ENCODE measurements around the gene KAT2B. TPM values are rescaled to one million over a fixed set of nuclear protein-coding genes. Genes with fewer than 3 reads are reported as not detected.
A peak's percentile ranks its signal among the peaks of the same experiment; 100 is the strongest.

Gene KAT2B
- polyA plus RNA-seq, 1 of the 3 experiments (the other 2 are of a cell fraction): 2.1 TPM

DNA sequence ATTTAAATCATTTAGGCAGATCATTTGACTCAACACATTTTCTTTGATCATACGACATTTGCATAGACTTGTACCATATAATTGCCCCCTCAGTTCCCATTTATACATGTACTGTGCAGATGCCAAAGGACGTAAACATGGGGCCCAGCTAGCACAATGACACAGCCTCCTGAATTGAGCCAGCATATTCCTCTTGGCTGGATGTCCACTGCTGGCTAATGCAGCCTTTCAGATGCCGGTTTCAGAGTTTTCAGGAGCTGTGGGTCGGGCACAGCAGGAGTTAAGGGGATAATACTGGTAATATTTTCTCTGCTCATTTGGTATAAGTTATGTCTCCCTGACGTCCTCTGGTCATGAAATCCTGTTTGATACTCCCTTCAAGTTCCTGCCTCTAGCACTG, 39.4 kb downstream of the KAT2B start:
- Histone ChIP-seq H3K27ac (ENCODE audit: low read depth in 2 of 2, low read length in 1 of 2) (no peak overlapping the region), H3K9me3 (no peaks in the 10 kb centered on the region), H3K4me3 (ENCODE audit: low read depth in 2 of 2, low read length in 1 of 2) (no peak overlapping the region), H3K9me2 (no peaks in the 10 kb centered on the region), H3K36me3 (replicated peaks in 1 of 2; ENCODE audit: control insufficient read depth in 1 of 2, insufficient read depth in 2 of 2, low read length in 1 of 2) (no peaks in the 10 kb centered on the region), H3F3A (replicated peaks; ENCODE audit: insufficient read depth) (no peaks in the 10 kb centered on the region), H2AFZ (ENCODE audit: low read depth) (no peak overlapping the region), H3K27me3 (ENCODE audit: insufficient read depth) (no peaks in the 10 kb centered on the region), H3K4me2 (no peak overlapping the region), H3K4me1 (ENCODE audit: control insufficient read depth in 1 of 2, insufficient read depth in 2 of 2, low read depth in 1 of 2, low read length in 1 of 2) (peaks cover 0 to 7% of the 10 kb centered on the region in 2 experiments; a peak in 2 of 4 replicates), H3K9ac (no peak overlapping the region), H3K79me2 (ENCODE audit: insufficient read depth) (no peaks in the 10 kb centered on the region), H4K20me1 (ENCODE audit: insufficient read depth) (no peaks in the 10 kb centered on the region)
- ChIA-PET POLR2A (no interaction called here), CTCF (no interaction called here)
- TF ChIP-seq, protein P1, sequence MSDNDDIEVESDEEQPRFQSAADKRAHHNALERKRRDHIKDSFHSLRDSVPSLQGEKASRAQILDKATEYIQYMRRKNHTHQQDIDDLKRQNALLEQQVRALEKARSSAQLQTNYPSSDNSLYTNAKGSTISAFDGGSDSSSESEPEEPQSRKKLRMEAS (IDR thresholded peaks at IDR 0.05; ENCODE audit: low read depth): no peak
- TF ChIP-seq RCOR1 (IDR thresholded peaks at IDR 0.05; ENCODE audit: low read length) (no peak), TEAD4 (IDR thresholded peaks at IDR 0.05; ENCODE audit: borderline replicate concordance, insufficient read depth) (no peak), CHD2 (IDR thresholded peaks at IDR 0.05; ENCODE audit: low read length, partially characterized antibody) (no peak), MEF2A (IDR thresholded peaks at IDR 0.05; ENCODE audit: borderline replicate concordance, low read depth) (no peak), NFIC (IDR thresholded peaks at IDR 0.05; ENCODE audit: borderline replicate concordance) (no peak), FOXJ3 (CRISPR knock-in tag; IDR thresholded peaks at IDR 0.05) (no peak), SMC3 (IDR thresholded peaks at IDR 0.05; ENCODE audit: low read depth, low read length) (no peak), NRF1 (IDR thresholded peaks at IDR 0.05; ENCODE audit: low read depth, low read length) (no peak), FOSL2 (IDR thresholded peaks at IDR 0.05; ENCODE audit: borderline replicate concordance, low read depth) (no peak)
- TF ChIP-seq, protein P2, sequence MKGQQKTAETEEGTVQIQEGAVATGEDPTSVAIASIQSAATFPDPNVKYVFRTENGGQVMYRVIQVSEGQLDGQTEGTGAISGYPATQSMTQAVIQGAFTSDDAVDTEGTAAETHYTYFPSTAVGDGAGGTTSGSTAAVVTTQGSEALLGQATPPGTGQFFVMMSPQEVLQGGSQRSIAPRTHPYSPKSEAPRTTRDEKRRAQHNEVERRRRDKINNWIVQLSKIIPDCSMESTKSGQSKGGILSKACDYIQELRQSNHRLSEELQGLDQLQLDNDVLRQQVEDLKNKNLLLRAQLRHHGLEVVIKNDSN (IDR thresholded peaks at IDR 0.05; ENCODE audit: borderline replicate concordance, low read depth): no peak
- WGBS (ENCODE audit: low lambda C conversion rate): 62% methylated on average over 5 of the region's 5 CpGs
- no peak for DNase-seq

DNA sequence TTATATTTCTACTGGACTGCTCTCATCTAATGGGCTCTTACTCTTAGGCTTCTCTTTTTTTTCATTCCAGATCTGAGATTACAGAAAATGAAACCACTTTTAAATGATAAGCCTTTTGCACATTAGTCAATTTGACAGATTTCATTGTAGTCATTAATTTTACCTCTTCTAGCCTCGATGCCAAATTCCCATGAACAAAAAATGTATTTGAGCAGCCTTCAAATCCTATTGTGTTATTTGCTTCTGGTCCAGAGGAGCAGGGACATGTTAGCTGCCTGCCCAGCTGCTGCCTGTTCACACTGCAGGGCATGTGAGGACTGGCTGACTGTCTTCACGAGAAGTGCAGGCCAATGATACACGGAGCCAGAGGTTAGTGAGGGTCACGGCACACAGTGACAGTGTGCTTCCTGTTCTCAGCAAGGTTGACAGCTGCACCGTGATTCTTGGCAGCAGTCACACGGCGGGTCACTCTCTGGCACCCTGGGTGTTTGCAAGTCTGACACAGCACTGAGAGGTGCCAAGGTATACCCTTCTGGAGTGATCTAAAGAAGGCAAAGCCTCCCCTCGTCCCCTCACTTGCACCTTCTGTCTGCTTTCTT, 40.8 kb downstream of the KAT2B start:
- POLR2A ChIA-PET: interaction anchor here (1.1 kb wide), 1 partner anchor 43 kb away, joined by 3 read pairs; no protein-coding TSS in a partner anchor
- CTCF ChIA-PET: interaction anchor here (1.0 kb wide), 1 partner anchor 24 kb away, joined by 3 read pairs; no protein-coding TSS in a partner anchor
- Histone ChIP-seq H3K36me3 (replicated peaks in 1 of 2; ENCODE audit: control insufficient read depth in 1 of 2, insufficient read depth in 2 of 2, low read length in 1 of 2) (no peaks in the 10 kb centered on the region), H3K9me2 (no peaks in the 10 kb centered on the region), H3K79me2 (ENCODE audit: insufficient read depth) (no peaks in the 10 kb centered on the region), H2AFZ (ENCODE audit: low read depth) (no peak overlapping the region), H3K9me3 (no peaks in the 10 kb centered on the region), H3K4me3 (ENCODE audit: low read depth in 2 of 2, low read length in 1 of 2) (no peak overlapping the region), H3K27ac (ENCODE audit: low read depth in 2 of 2, low read length in 1 of 2) (peak overlapping the region in 1 of 2 experiments; percentile 71; a peak in 2 of 4 replicates), H3K4me1 (ENCODE audit: control insufficient read depth in 1 of 2, insufficient read depth in 2 of 2, low read depth in 1 of 2, low read length in 1 of 2) (peaks cover 0 to 7% of the 10 kb centered on the region in 2 experiments; a peak in 2 of 4 replicates), H3K4me2 (no peak overlapping the region), H4K20me1 (ENCODE audit: insufficient read depth) (no peaks in the 10 kb centered on the region), H3K27me3 (ENCODE audit: insufficient read depth) (no peaks in the 10 kb centered on the region), H3F3A (replicated peaks; ENCODE audit: insufficient read depth) (no peaks in the 10 kb centered on the region), H3K9ac (no peak overlapping the region)
- WGBS (ENCODE audit: low lambda C conversion rate): 45% methylated on average over 5 of the region's 8 CpGs
- DNase-seq: peak; percentile 50
- TF ChIP-seq EP300 (IDR thresholded peaks at IDR 0.05; ENCODE audit: borderline replicate concordance in 1 of 2, low read depth in 1 of 2, low read length in 1 of 2) (no peak), MXI1 (IDR thresholded peaks at IDR 0.05; ENCODE audit: low read depth, low read length) (peak; percentile 72; the same call in 1 of the 2 replicates), NRF1 (IDR thresholded peaks at IDR 0.05; ENCODE audit: low read depth, low read length) (no peak), SIN3A (IDR thresholded peaks at IDR 0.05; ENCODE audit: borderline replicate concordance, low read depth, low read length) (no peak), NFIC (IDR thresholded peaks at IDR 0.05; ENCODE audit: borderline replicate concordance) (0 out of 2 replicates have a peak, but pooled peaks have one; percentile 14), TCF12 (IDR thresholded peaks at IDR 0.05) (no peak), GATA2 (CRISPR knock-in tag; IDR thresholded peaks at IDR 0.05) (peak; percentile 47), RAD21 (IDR thresholded peaks at IDR 0.05; ENCODE audit: low read length) (no peak), GABPA (IDR thresholded peaks at IDR 0.05; ENCODE audit: low read depth) (no peak), FOXJ3 (CRISPR knock-in tag; IDR thresholded peaks at IDR 0.05) (no peak), FOSL2 (IDR thresholded peaks at IDR 0.05; ENCODE audit: borderline replicate concordance, low read depth) (no peak)
- TF ChIP-seq, protein P3, sequence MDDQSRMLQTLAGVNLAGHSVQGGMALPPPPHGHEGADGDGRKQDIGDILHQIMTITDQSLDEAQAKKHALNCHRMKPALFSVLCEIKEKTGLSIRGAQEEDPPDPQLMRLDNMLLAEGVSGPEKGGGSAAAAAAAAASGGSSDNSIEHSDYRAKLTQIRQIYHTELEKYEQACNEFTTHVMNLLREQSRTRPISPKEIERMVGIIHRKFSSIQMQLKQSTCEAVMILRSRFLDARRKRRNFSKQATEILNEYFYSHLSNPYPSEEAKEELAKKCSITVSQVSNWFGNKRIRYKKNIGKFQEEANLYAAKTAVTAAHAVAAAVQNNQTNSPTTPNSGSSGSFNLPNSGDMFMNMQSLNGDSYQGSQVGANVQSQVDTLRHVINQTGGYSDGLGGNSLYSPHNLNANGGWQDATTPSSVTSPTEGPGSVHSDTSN (IDR thresholded peaks at IDR 0.05): no peak
- TF ChIP-seq, protein P4, sequence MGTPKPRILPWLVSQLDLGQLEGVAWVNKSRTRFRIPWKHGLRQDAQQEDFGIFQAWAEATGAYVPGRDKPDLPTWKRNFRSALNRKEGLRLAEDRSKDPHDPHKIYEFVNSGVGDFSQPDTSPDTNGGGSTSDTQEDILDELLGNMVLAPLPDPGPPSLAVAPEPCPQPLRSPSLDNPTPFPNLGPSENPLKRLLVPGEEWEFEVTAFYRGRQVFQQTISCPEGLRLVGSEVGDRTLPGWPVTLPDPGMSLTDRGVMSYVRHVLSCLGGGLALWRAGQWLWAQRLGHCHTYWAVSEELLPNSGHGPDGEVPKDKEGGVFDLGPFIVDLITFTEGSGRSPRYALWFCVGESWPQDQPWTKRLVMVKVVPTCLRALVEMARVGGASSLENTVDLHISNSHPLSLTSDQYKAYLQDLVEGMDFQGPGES (IDR thresholded peaks at IDR 0.05; ENCODE audit: low read depth, low read length): no peak
- TF ChIP-seq, protein P5, sequence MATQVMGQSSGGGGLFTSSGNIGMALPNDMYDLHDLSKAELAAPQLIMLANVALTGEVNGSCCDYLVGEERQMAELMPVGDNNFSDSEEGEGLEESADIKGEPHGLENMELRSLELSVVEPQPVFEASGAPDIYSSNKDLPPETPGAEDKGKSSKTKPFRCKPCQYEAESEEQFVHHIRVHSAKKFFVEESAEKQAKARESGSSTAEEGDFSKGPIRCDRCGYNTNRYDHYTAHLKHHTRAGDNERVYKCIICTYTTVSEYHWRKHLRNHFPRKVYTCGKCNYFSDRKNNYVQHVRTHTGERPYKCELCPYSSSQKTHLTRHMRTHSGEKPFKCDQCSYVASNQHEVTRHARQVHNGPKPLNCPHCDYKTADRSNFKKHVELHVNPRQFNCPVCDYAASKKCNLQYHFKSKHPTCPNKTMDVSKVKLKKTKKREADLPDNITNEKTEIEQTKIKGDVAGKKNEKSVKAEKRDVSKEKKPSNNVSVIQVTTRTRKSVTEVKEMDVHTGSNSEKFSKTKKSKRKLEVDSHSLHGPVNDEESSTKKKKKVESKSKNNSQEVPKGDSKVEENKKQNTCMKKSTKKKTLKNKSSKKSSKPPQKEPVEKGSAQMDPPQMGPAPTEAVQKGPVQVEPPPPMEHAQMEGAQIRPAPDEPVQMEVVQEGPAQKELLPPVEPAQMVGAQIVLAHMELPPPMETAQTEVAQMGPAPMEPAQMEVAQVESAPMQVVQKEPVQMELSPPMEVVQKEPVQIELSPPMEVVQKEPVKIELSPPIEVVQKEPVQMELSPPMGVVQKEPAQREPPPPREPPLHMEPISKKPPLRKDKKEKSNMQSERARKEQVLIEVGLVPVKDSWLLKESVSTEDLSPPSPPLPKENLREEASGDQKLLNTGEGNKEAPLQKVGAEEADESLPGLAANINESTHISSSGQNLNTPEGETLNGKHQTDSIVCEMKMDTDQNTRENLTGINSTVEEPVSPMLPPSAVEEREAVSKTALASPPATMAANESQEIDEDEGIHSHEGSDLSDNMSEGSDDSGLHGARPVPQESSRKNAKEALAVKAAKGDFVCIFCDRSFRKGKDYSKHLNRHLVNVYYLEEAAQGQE (IDR thresholded peaks at IDR 0.05; ENCODE audit: low read depth, low read length): no peak

Measured in SK-N-SH (cell line).